Suprapubic skin (tissue), 4 donors: ENCODE data around the gene GNAZ.

Source experiments
- EP300 ChIP-seq: sonication (generic); formaldehyde crosslinking; IDR thresholded peaks from one replicate; pipeline ENCODE4 v1.6.1; 2017; ENCODE audit warnings: antibody characterized with exemption
- POLR2A ChIP-seq, 2 donors: fragments of 450-650 bp; IDR thresholded peaks; one replicate each; pipeline ENCODE4 v1.6.1; 2017; ENCODE audit warnings: antibody characterized with exemption in 2 of 2, mild to moderate bottlenecking in 2 of 2, moderate library complexity in 2 of 2
- POLR2AphosphoS5 ChIP-seq, 3 donors: sonication (generic); formaldehyde crosslinking; IDR thresholded peaks; one replicate each; pipeline ENCODE4 v1.6.1; 2017; ENCODE audit warnings: antibody characterized with exemption in 3 of 3
- TF ChIP-seq, protein P1 (sequence below), 2 donors: fragments of 200-600 bp in 1 of 2; fragments of 450-650 bp in 1 of 2; sonication (generic) in 1 of 2; IDR thresholded peaks; one replicate each; pipeline ENCODE4 v1.5.1; 2016 to 2019; ENCODE audit warnings: antibody characterized with exemption in 2 of 2, mild to moderate bottlenecking in 1 of 2, moderate library complexity in 1 of 2

- TF ChIP-seq, protein P1, sequence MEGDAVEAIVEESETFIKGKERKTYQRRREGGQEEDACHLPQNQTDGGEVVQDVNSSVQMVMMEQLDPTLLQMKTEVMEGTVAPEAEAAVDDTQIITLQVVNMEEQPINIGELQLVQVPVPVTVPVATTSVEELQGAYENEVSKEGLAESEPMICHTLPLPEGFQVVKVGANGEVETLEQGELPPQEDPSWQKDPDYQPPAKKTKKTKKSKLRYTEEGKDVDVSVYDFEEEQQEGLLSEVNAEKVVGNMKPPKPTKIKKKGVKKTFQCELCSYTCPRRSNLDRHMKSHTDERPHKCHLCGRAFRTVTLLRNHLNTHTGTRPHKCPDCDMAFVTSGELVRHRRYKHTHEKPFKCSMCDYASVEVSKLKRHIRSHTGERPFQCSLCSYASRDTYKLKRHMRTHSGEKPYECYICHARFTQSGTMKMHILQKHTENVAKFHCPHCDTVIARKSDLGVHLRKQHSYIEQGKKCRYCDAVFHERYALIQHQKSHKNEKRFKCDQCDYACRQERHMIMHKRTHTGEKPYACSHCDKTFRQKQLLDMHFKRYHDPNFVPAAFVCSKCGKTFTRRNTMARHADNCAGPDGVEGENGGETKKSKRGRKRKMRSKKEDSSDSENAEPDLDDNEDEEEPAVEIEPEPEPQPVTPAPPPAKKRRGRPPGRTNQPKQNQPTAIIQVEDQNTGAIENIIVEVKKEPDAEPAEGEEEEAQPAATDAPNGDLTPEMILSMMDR (IDR thresholded peaks at IDR 0.05) = no peak
- TF ChIP-seq POLR2A (IDR thresholded peaks at IDR 0.05) (no peak), POLR2AphosphoS5 (IDR thresholded peaks at IDR 0.05) (no peak), EP300 (no peak)
Measured at GRCh38 chr22:23044570-23044969, 25.7 kb upstream of the GNAZ start.
